MCF 10A (cell line): Measurements from ENCODE around the gene ZNF135. TPM values are rescaled to one million over a fixed set of nuclear protein-coding genes. Genes with fewer than 3 reads are reported as not detected.

Source experiments
- BruUV-seq: library from RNA; stranded (reverse); fragments of 400-500 nt; replicated peaks from 2 replicates; lab custom pipeline; 2021; lab: Mats Ljungman, UMichigan
- CTCF ChIA-PET: fragments of 300-600 bp; sonication (Branson Sonifier 250); formaldehyde crosslinking; extraction: SDS; loops from one replicate; lab custom pipeline; 2021; ENCODE audit warnings: antibody characterized with exemption, inconsistent platforms; lab: Yijun Ruan, JAX
- POLR2A ChIA-PET: fragments of 300-600, 350-650 bp; sonication (Branson Sonifier 250); formaldehyde crosslinking; extraction: SDS; loops from one replicate; lab custom pipeline; 2020; ENCODE audit warnings: antibody characterized with exemption, inconsistent platforms; lab: Yijun Ruan, JAX
- DNase-seq: peaks from one replicate; pipeline ENCODE4 v3.0.0-alpha.2; 2018; ENCODE audit not compliant: unreplicated experiment
- H3K27ac Mint-ChIP-seq: one replicate; pipeline ENCODE4 v1.8.0; 2022; ENCODE audit warnings: mild to moderate bottlenecking, low read depth, mixed read lengths; ENCODE audit not compliant: unreplicated experiment
- H3K27me3 Mint-ChIP-seq: one replicate; pipeline ENCODE4 v1.8.0; 2022; ENCODE audit warnings: mixed read lengths; ENCODE audit not compliant: insufficient read depth, unreplicated experiment
- H3K36me3 Mint-ChIP-seq: one replicate; pipeline ENCODE4 v1.8.0; 2022; ENCODE audit warnings: mild to moderate bottlenecking, moderate library complexity, mixed read lengths; ENCODE audit not compliant: insufficient read depth, unreplicated experiment
- H3K4me1 Mint-ChIP-seq: one replicate; pipeline ENCODE4 v1.8.0; 2022; ENCODE audit warnings: mixed read lengths; ENCODE audit not compliant: insufficient read depth, unreplicated experiment
- H3K4me3 Mint-ChIP-seq: one replicate; pipeline ENCODE4 v1.8.0; 2022; ENCODE audit warnings: mild to moderate bottlenecking, moderate library complexity, mixed read lengths; ENCODE audit not compliant: unreplicated experiment
- H3K9me3 Mint-ChIP-seq: one replicate; pipeline ENCODE4 v1.8.0; 2022; ENCODE audit warnings: mixed read lengths; ENCODE audit not compliant: unreplicated experiment
- intact Hi-C: fragments of 100-400 bp; cut with micrococcal nuclease; formaldehyde crosslinking; loops from 2 replicates; pipeline ENCODE4 v1.14.1; 2022
- total RNA-seq: library from RNA; stranded (reverse); gene quantifications from 2 replicates; pipeline ENCODE4 v1.2.3, GENCODE V29; 2022
- TF ChIP-seq, protein P1 (sequence below): fragments of 200-600 bp; IDR thresholded peaks from one replicate; pipeline ENCODE4 v1.8.0; 2022; ENCODE audit warnings: antibody characterized with exemption, mild to moderate bottlenecking; ENCODE audit not compliant: unreplicated experiment

The ZNF135 gene
- total RNA-seq, 1 experiment from 2014 or later: not detected

DNA sequence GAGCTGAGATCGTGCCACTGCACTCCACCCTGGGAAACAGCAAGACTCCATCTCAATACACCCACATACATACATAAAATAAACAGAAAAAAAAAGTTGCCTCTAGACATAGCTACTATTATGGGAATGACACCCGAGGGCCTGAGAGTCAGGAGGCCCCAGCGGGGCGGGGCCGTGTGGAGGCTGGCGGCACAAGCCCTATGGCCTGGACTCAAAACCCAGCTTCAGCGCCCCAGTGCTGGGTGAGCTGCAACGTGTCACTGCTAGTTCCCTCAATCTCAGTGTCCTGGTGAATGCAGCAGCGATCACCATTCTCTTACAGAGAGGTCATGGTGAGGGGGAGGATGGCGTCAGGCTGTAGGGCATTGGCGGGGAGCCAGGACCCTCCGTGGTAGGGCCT, 34.4 kb upstream of the ZNF135 start:
- no peak for DNase-seq
- Mint-ChIP-seq H3K36me3 (no peaks in the 10 kb centered on the region), H3K27me3 (no peaks in the 10 kb centered on the region), H3K9me3 (peaks cover 23% of the 10 kb centered on the region), H3K4me3 (no peak overlapping the region), H3K4me1 (no peaks in the 10 kb centered on the region), H3K27ac (no peak overlapping the region)
- TF ChIP-seq, protein P1, sequence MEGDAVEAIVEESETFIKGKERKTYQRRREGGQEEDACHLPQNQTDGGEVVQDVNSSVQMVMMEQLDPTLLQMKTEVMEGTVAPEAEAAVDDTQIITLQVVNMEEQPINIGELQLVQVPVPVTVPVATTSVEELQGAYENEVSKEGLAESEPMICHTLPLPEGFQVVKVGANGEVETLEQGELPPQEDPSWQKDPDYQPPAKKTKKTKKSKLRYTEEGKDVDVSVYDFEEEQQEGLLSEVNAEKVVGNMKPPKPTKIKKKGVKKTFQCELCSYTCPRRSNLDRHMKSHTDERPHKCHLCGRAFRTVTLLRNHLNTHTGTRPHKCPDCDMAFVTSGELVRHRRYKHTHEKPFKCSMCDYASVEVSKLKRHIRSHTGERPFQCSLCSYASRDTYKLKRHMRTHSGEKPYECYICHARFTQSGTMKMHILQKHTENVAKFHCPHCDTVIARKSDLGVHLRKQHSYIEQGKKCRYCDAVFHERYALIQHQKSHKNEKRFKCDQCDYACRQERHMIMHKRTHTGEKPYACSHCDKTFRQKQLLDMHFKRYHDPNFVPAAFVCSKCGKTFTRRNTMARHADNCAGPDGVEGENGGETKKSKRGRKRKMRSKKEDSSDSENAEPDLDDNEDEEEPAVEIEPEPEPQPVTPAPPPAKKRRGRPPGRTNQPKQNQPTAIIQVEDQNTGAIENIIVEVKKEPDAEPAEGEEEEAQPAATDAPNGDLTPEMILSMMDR: no peak
- ChIA-PET CTCF (no interaction called here), POLR2A (no interaction called here)
- intact Hi-C loops: no loop called here
- no TSS peak for BruUV-seq

DNA sequence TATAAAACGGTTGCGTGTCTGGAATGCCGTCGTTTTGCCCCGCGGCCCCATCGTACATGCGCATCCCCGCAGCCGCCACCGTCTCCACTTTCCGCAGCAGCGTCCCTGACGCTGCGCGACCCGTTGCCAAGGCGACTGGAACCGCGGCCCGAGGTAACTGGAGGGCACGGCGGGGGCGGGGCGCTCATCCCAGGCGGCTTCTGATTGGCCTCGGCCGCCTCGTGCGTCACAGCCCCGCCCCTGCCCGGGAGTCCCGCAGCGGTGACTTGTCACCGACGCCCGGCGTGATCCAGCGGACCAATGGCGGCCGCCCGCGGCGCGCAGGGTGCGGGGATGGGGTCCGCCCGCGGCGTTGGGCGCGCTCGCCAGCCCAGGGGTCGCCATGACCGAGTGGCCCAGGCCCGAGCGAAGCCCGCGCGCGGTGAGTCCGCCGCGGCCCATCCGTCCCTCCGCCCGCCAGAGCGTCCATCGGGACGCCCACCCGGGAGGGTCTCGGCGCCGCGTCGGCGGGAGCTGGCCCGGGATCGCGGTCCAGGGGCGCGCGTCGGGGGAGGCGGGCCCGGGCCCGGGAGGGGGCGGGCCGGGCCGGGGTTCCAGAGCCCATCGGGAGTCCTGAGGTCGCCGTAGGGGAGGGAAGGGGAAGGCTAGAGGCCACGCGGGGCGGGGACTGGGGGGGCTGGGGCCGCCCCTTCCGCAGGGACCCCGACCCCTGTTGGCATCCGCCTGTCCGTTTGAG, 25.2 kb upstream of the ZNF135 start, which contains the start of gene ZSCAN1:
TSS of gene ZSCAN1 (plus strand) at position 285 of the 736 bp plus-strand sequence. CDS start 3,812 bp downstream, outside the sequence.
- peaks cover 38% of the 10 kb centered on the region for H3K9me3 Mint-ChIP-seq
- H3K27me3 Mint-ChIP-seq: no peaks in the 10 kb centered on the region
- H3K36me3 Mint-ChIP-seq: no peaks in the 10 kb centered on the region
- H3K27ac Mint-ChIP-seq: no peak within 1 kb of the TSS
- ChIA-PET POLR2A (no interaction called here), CTCF (no interaction called here)
- no TSS peak for BruUV-seq
- intact Hi-C loops: no loop called here
- H3K4me3 Mint-ChIP-seq: no peak within 1 kb of the TSS
- DNase-seq: no peak
- TF ChIP-seq, protein P1: no peak
- H3K4me1 Mint-ChIP-seq: no peaks in the 10 kb centered on the region

DNA sequence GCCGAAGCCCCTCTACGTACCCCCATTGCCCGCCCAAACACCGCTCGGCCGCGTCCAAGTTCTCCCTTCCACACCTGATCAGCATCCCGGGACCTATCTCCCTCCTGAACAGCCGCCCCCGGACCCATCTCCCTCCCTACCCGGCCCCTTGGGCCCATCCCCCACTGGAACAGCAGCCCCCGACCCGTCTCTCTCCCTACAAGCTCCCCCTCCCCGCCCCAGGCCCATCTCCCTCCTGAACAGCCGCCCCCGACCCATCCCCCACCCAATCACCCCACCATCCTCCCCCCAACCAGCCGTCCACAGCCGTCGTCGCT, 24.6 kb upstream of the ZNF135 start:
- ChIA-PET POLR2A (no interaction called here), CTCF (no interaction called here)
- DNase-seq: no peak
- TF ChIP-seq, protein P1: no peak
- intact Hi-C loops: no loop called here
- Mint-ChIP-seq H3K4me1 (no peaks in the 10 kb centered on the region), H3K4me3 (no peak overlapping the region), H3K36me3 (no peaks in the 10 kb centered on the region), H3K9me3 (peaks cover 34% of the 10 kb centered on the region), H3K27ac (no peak overlapping the region), H3K27me3 (no peaks in the 10 kb centered on the region)
- BruUV-seq: no TSS peak

DNA sequence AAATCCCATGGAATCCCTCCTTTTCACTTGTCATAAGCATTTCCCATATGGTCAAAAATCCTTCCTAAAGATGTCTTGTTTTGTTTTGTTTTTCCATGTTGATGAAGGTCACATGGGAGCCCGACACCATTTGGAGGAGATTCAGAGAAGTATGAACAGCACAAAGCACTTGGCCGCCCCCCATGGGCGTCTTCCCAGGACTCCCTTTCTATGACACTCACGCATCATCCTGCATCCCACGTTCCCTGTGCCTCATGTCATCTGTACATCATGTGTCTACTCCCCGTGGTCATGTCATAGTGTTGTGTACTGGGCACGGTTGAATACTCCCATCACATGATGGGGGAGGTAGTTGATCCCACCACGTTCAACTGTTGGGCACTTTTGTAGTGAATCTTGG, 23.2 kb upstream of the ZNF135 start:
- H3K9me3 Mint-ChIP-seq: peaks cover 30% of the 10 kb centered on the region
- CTCF ChIA-PET: no interaction called here
- H3K27me3 Mint-ChIP-seq: no peaks in the 10 kb centered on the region
- POLR2A ChIA-PET: no interaction called here
- DNase-seq: no peak
- intact Hi-C loops: no loop called here
- H3K27ac Mint-ChIP-seq: no peak overlapping the region
- no peak overlapping the region for H3K4me3 Mint-ChIP-seq
- no peaks in the 10 kb centered on the region for H3K36me3 Mint-ChIP-seq
- TF ChIP-seq, protein P1: no peak
- H3K4me1 Mint-ChIP-seq: no peaks in the 10 kb centered on the region
- BruUV-seq: no TSS peak
